GM19395 (cell line): ENCODE results near the gene PSMD12.
A peak's percentile ranks its signal among the peaks of the same experiment; 100 is the strongest.
"Not testable (repeated sequence)": the region's sequence is repeated elsewhere in the genome, so short reads cannot be mapped to it uniquely, and the experiment has no call there.

Experiments used
- ATAC-seq: cut with Tn5 transposase; IDR thresholded peaks from one replicate; pipeline ENCODE4 v1.9.1; 2021; ENCODE audit warnings: mild to moderate bottlenecking, moderate library complexity; ENCODE audit not compliant: unreplicated experiment

PSMD12 gene

GRCh38 chr17:67388536-67388935 is 22.2 kb upstream of the PSMD12 start:
- not testable (repeated sequence) for ATAC-seq

DNA sequence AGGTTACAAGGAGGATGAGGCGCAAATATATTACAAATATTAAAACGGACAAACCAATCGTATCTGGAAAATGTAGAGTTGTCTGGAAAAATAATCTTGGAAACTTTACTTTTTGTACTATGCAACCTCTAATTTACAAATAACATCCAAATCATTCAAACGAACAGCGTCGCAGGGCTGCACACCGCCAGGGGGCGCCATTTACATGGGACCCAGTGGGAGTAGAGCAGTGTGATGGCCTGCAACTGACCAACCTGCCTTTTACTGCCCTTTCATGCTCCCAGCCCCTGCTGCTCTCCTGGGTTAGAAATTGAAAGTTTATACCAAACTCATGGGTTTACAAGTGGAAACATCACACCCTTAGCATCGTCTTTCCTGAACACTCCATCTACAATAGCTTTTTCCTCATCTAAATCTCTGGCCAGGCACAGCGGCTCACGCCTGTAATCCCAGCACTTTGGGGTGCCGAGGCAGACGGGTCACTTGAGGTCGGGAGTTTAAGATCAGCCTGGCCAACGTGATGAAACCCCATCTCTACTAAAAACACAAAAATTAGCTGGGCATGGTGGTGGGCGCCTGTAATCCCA is 20.7 kb upstream of the PSMD12 start:
- ATAC-seq = no peak

GRCh38 chr17:67385122-67385988 is 19.0 kb upstream of the PSMD12 start:
- no peak for ATAC-seq

GRCh38 chr17:67381929-67382257 is 15.5 kb upstream of the PSMD12 start:
- no peak for ATAC-seq

DNA sequence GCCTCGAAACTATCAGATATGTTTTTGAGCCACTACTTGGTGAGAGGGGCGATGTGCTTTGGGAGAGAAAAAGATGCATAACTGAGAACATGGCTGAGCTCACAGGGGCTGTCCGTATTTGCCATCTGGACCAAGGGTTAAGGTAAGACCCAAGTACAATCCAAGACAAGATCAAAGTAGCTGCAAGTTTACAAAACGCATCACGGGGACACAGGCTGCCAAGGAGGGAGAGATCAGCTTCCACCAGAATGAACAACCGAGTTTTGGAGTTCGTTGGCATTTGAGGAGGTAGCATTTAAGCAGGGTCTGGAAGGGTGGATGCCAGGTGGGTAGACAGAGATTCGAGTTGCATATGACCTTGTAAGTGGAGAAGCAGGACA is 12.9 kb upstream of the PSMD12 start:
- no peak for ATAC-seq

GRCh38 chr17:67378454-67379250 is 12.3 kb upstream of the PSMD12 start:
- ATAC-seq = no peak

- ATAC-seq = peak; percentile 21
Observed at GRCh38 chr17:67377488-67378453, 11.4 kb upstream of the PSMD12 start.

DNA sequence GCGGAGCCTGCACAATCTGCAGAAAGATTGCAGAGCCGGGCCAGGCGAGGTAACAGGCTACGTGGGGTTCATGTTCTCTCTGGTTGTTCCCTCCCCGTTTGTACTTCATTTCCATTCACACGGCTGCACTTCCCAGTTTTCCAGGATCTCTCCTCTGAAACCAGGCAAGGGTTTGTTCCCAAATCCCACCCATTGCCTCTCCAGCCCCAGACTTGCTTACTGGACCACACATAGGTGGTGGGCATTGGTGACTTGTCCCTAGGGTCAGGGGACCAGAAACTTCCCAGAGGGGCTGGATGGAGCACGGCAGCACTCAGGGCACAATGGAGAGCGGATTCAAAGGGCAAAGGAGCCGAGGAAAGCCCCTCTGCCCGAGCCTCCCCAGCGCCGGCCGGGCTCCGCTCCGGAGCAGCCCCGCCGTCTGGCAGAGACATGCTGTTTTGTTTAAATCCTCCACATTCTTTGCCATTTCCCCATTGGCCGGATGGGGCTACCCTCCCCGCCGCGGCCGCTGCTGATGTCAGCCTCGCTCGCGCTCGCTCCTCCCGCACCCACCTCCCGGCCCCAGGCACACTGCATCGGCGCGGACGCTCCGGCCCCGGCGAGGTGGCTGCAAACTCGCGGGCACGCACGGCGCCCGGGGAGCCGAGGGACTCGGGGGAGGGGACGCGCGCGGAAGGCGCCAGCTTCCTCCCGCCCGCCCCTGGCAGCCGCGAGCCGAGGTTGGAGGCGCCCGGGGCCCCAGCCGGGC is 10.5 kb upstream of the PSMD12 start, which contains the start of gene PITPNC1:
TSS of gene PITPNC1 (plus strand) at position 545 of the 751 bp plus-strand sequence.
- ATAC-seq = peak; percentile 72

DNA sequence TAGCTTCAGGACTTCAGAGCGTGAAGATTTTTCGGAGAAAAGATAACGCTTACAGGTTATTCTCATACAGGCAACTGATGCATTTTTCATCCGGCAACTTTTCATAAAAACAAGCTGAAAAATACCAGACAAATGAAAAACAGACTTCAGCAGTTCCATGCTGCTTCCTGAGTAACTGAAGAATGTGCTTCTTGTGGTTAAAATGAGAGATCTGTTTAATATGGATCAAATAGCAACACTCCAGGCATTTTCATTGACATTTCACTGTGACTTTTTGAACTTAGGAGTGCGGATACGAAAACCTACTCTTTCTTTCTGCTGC is 10.0 kb upstream of the PSMD12 start:
- no peak for ATAC-seq

DNA sequence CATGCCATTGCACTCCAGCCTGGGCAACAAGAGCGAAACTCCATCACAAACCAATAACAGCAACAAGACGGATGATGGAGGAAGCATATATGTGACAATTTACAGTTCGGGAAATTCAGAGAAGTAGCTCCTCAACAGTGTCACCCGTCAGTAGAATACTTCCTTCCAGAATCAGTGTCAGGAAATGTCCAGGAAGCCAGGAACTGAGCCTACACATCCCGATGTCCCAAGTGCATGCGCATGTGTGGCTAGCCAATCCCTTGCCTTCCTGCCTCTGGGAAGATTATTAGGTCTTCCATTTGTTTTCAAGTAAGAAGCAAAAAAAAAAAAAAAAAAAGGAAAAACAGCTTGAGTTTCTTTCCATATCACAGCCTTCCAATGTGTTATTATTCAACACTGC is 9.3 kb upstream of the PSMD12 start:
- ATAC-seq = no peak

DNA sequence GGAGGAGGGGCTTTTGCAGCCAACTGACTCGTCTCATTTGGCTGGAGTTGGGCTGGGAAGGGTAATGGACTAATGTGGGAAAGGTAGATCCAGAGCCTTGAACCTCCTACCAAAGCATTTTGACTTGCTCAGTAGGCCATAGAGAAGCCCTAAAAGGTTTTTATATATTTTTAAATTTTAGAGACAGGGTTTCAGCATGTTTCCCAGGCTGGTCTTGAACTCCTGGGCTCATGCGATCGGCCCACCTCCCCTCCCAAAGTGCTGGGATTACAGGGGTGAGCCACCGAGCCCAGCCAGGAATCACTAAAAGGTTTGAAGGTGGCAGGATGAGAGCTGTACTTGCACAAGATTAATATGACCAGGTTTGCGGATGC is 8.7 kb upstream of the PSMD12 start:
- ATAC-seq = no peak

- peak; percentile 43 for ATAC-seq
Observed at GRCh38 chr17:67374329-67375053, 8.1 kb upstream of the PSMD12 start.

GRCh38 chr17:67372751-67373150 is 6.4 kb upstream of the PSMD12 start:
- no peak for ATAC-seq

DNA sequence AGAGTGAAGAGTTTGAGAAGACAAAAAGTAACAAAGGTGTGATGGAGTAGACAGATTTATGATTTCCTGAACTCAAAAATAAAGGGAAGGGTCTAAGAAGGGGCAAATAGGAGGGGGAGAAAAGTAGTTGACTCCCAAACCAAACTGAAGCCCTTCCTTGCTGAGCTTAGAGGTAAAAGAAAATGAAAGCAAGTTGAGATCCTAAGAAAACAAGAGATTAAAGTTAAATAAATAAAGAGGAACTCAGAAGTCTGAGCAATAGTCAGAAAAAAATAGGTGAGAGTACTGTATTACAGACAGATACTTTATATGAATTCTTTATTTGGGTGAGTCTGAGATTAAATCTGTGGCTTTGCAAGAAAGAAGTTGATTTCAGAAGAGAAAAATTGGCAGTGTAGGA is 3.3 kb upstream of the PSMD12 start:
- ATAC-seq = no peak

GRCh38 chr17:67365738-67366192 is 612 bp downstream of the PSMD12 start:
- peak; percentile 24 for ATAC-seq

DNA sequence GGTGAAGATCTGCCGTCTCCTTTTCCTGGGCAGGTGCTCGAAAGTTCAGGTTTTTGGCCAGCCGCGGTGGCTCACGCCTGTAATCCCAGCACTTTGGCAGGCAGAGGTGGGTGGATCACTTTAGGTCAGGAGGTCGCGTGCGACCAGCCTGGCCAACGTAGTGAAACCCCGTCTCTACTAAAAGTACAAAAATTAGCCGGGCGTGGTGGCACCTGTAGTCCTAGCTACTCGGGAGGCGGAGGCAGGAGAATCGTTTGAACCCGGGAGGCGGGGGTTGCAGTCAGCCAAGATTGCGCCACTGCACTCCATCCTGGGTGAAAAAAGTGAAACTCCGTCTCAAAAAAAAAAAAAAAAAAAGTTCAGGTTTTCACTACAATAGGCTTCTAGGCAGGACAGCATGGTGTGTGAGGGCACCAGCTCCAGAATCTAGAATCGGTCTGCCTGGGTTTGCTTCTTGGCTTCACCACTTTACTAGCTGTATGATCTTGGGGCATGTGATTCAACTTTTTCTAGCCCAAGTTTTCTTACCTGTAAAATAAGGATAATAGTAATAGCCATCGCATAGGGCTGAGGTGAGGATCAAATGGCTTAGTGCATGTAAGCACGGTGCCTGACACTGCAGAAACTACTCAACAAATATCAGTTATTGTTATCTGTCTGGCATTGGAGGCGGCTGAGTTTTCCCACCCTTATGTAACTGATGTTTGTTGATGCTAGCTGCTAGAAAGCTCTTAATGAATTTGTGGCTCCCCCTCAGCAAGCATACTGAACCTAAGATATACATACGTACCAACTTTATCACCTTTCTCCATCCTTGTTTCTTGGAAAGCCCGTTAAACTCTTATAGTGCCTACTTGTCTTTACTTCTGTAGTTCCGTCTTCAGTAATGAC is 1.3 kb downstream of the PSMD12 start:
- ATAC-seq = no peak

DNA sequence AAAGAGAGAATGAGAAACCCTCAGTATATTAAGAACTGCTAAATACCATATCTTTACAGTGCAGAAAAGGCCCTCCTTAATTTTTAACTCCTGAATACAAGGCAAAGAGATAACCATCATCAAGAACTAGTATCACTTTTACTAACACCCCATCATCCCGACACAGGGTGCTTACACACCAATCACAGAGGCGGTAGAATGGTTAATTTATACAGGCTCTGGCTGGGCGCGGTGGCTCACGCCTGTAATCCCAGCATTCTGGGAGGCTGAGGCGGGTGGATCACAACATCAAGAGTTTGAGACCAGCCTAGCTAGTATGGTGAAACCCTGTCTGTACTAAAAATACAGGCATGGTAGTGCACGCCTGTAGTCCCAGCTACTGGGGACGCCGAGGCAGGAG is 4.2 kb downstream of the PSMD12 start:
- no peak for ATAC-seq

GRCh38 chr17:67360880-67361279 is 5.5 kb downstream of the PSMD12 start:
- ATAC-seq = no peak
